Measurements from ENCODE around the gene MMP2.

- TF ChIP-seq POLR2A (IDR thresholded peaks at IDR 0.05): no peak
- no peak for TF ChIP-seq CTCF (IDR thresholded peaks at IDR 0.05)
- TF ChIP-seq EP300 (IDR thresholded peaks at IDR 0.05): no peak
Observed at GRCh38 chr16:55464375-55464774, 14.6 kb upstream of the MMP2 start.
